Natural killer cell (primary cell): ENCODE measurements around the gene XPNPEP2. TPM values are rescaled to one million over a fixed set of nuclear protein-coding genes. Genes with fewer than 3 reads are reported as not detected.

Experiments used
- ATAC-seq, 3 donors: fragments of 150-1000 bp in 2 of 3; fragments of 200-7000 bp in 1 of 3; cut with Tn5 transposase; 1 replicate in 1 of 3; 2 replicates in 2 of 3; pipeline ENCODE4 v1.10.0; 2021; ENCODE audit warnings: mild to moderate bottlenecking in 2 of 3, moderate library complexity in 2 of 3
- DNase-seq, 2 donors: peaks; one replicate each; pipeline versions ENCODE4 v3.0.0 to v3.0.0-alpha.2; 2013 to 2021; ENCODE audit warnings: mixed read lengths in 1 of 2
- H3K27ac ChIP-seq: one replicate; pipeline ENCODE4 v1.5.1; 2013; ENCODE audit warnings: mild to moderate bottlenecking, low read length
- H3K27me3 ChIP-seq: one replicate; pipeline ENCODE4 v1.6.1; 2013; ENCODE audit warnings: low read length; ENCODE audit not compliant: control insufficient read depth, insufficient read depth
- H3K36me3 ChIP-seq: one replicate; pipeline ENCODE4 v1.6.1; 2013; ENCODE audit warnings: low read length; ENCODE audit not compliant: control insufficient read depth, insufficient read depth
- H3K4me1 ChIP-seq: one replicate; pipeline ENCODE4 v1.6.1; 2013; ENCODE audit warnings: low read length; ENCODE audit not compliant: control insufficient read depth, insufficient read depth
- H3K4me3 ChIP-seq: one replicate; pipeline ENCODE4 v1.5.1; 2013; ENCODE audit warnings: low read length
- H3K9me3 ChIP-seq: one replicate; pipeline ENCODE4 v1.6.1; 2013; ENCODE audit warnings: low read length; ENCODE audit not compliant: control insufficient read depth, insufficient read depth
- H3K27ac Mint-ChIP-seq, 2 donors: one replicate each; pipeline ENCODE4 v1.8.0; 2022; ENCODE audit warnings: mild to moderate bottlenecking in 2 of 2, mixed read lengths in 2 of 2, moderate library complexity in 1 of 2
- H3K27me3 Mint-ChIP-seq, 2 donors: one replicate each; pipeline ENCODE4 v1.8.0; 2022; ENCODE audit warnings: low read depth in 2 of 2, mixed read lengths in 2 of 2
- H3K36me3 Mint-ChIP-seq: one replicate; pipeline ENCODE4 v1.8.0; 2022; ENCODE audit warnings: mixed read lengths
- H3K4me1 Mint-ChIP-seq, 2 donors: one replicate each; pipeline ENCODE4 v1.8.0; 2022; ENCODE audit warnings: mixed read lengths in 2 of 2
- H3K4me3 Mint-ChIP-seq: one replicate; pipeline ENCODE4 v1.8.0; 2022; ENCODE audit warnings: mild to moderate bottlenecking, moderate library complexity, mixed read lengths
- H3K9me3 Mint-ChIP-seq, 2 donors: one replicate each; pipeline ENCODE4 v1.8.0; 2022; ENCODE audit warnings: mixed read lengths in 2 of 2
- WGBS: methylation state at CpG from one replicate; pipeline ENCODE4 v1.1.7; 2013; ENCODE audit warnings: missing lambda C conversion rate; ENCODE audit not compliant: insufficient coverage; 5-methylcytosine and 5-hydroxymethylcytosine counted together
- intact Hi-C: fragments of 100-400 bp; cut with micrococcal nuclease; formaldehyde crosslinking; loops from one replicate; pipeline ENCODE4 v1.14.2; 2022
- total RNA-seq, 4 donors: library from RNA; stranded (reverse); fragments of 120-200 nt in 1 of 4; gene quantifications; one replicate each; pipeline versions ENCODE4 v1.2.3 to v1.2.4, GENCODE V29; 2013 to 2022
- TF ChIP-seq, protein P1 (sequence below): fragments of 200-600 bp; IDR thresholded peaks from one replicate; pipeline ENCODE4 v1.8.0; 2022; ENCODE audit warnings: antibody characterized with exemption

The XPNPEP2 gene
- total RNA-seq, 3 donors from 2014 or later (not counting 1 experiment from before 2014, with no cell fraction given) = 0.96 to 2.6 (median 1.6) TPM

DNA sequence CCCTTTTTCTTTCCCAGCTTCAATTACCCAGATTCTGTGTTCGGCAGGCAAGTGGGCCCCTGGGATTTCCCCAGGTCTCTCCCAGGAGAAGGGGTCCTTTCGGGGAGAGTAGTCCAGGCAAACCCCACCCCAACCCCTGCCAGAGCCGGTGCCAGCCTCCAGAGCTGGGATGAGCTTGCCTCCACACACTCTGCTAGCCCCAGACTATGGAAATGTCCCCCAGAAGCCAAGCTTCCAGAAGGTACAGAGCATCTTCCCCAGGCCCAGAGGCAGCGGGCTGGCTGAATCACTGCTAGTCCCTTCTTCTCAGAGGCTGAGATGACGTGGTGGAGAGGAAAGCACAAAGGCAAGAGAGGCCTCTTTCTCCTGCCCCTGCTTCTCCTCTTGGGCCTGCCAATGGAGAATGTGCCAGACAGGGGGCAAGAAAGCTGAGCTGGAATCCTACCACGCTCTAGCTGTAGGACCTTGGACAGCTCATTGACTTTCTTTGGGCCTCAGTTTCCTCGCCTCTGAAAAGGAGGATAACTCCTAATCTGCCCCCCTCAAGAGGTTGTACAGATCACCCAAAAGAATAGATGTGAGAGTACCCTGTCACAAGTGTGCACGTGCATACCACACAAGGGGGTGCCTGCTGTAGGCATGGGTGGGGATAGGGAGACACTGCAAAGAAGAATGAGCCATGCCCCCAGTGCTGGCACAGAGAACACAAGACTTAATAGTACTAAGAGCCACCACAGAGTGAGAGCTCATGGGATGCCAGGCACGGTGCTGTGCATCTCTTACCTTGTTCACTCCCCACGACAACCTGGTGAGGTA, 43.1 kb downstream of the XPNPEP2 start:
- Mint-ChIP-seq H3K36me3 (peaks cover 9% of the 10 kb centered on the region), H3K4me1 (peaks cover 65 to 69% of the 10 kb centered on the region in 2 donors), H3K4me3 (peak overlapping the region; percentile 67), H3K27ac (peak overlapping the region; percentile 86 to 98), H3K27me3 (no peaks in the 10 kb centered on the region), H3K9me3 (no peaks in the 10 kb centered on the region)
- TF ChIP-seq, protein P1, sequence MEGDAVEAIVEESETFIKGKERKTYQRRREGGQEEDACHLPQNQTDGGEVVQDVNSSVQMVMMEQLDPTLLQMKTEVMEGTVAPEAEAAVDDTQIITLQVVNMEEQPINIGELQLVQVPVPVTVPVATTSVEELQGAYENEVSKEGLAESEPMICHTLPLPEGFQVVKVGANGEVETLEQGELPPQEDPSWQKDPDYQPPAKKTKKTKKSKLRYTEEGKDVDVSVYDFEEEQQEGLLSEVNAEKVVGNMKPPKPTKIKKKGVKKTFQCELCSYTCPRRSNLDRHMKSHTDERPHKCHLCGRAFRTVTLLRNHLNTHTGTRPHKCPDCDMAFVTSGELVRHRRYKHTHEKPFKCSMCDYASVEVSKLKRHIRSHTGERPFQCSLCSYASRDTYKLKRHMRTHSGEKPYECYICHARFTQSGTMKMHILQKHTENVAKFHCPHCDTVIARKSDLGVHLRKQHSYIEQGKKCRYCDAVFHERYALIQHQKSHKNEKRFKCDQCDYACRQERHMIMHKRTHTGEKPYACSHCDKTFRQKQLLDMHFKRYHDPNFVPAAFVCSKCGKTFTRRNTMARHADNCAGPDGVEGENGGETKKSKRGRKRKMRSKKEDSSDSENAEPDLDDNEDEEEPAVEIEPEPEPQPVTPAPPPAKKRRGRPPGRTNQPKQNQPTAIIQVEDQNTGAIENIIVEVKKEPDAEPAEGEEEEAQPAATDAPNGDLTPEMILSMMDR = no peak
- Histone ChIP-seq H3K27me3 (no peaks in the 10 kb centered on the region), H3K4me1 (peaks cover 79% of the 10 kb centered on the region), H3K27ac (peak overlapping the region; percentile 92), H3K4me3 (peak overlapping the region; percentile 92), H3K36me3 (peaks cover 40% of the 10 kb centered on the region), H3K9me3 (no peaks in the 10 kb centered on the region)
- 7% methylated on average over 9 of the region's 10 CpGs for WGBS
- DNase-seq (peak in 1 of 2 donors; percentile 52), ATAC-seq (peak in 1 of 3 donors; percentile 6)
- intact Hi-C loops = loop anchor here (1.0 to 5.0 kb wide), 4 partner anchors 13 to 385 kb away; partner anchors contain the start of gene AIFM1

DNA sequence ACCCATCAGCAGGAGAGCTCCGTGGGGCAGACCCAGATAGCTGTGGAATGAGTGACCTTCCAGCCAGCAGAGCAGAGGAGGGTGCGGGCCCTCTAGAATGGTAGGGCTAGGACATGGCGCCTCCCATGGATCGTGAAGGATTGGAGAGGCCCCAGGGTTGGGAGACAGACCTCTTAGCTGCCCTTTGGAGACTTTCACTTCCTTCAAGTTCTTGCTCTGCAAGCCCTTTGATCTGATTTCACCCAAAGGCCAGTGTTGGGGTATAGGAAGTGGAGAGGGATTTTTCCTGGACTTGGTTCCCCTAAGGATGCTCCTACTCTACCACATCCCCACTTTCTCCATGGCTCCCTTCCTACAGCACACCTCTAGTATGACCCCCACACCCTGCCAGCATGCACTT, 43.9 kb downstream of the XPNPEP2 start:
- H3K4me3 Mint-ChIP-seq = peak overlapping the region; percentile 67

DNA sequence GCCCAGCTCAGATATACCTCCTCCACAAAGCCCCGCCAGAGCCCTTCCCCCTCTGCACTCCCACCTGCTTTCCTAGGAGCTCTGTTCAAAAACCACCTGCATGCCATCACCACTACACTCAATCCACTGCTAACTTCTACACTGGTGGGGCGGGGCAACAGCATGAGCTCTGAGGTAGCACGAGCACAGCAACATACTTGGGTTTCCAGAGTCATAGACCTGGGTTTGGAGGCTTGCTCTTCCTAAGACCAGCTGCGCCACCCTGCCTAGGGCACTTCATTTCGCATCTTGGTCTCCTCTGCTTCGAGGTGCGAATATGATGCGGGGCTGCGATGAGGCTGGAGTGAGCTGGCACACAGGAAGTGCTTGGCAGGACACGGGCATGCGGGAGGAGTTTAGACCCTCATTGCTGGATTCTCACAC, 44.5 kb downstream of the XPNPEP2 start:
- no peaks in the 10 kb centered on the region for H3K9me3 Mint-ChIP-seq
- peak overlapping the region; percentile 92 for H3K27ac ChIP-seq
- H3K36me3 Mint-ChIP-seq = peaks cover 9% of the 10 kb centered on the region
- TF ChIP-seq, protein P1 = no peak
- H3K27me3 Mint-ChIP-seq = no peaks in the 10 kb centered on the region
- DNase-seq (no peak), ATAC-seq (no peak)
- H3K27me3 ChIP-seq = no peaks in the 10 kb centered on the region
- WGBS = 18% methylated on average over 11 of the region's 11 CpGs
- no peaks in the 10 kb centered on the region for H3K9me3 ChIP-seq
- peak overlapping the region; percentile 67 for H3K4me3 Mint-ChIP-seq
- peak overlapping the region; percentile 92 for H3K4me3 ChIP-seq
- peaks cover 63 to 69% of the 10 kb centered on the region in 2 donors for H3K4me1 Mint-ChIP-seq
- intact Hi-C loops = loop anchor here (5.0 kb wide), 2 partner anchors 304 to 384 kb away; partner anchors contain the start of gene AIFM1
- peaks cover 79% of the 10 kb centered on the region for H3K4me1 ChIP-seq
- H3K36me3 ChIP-seq = peaks cover 53% of the 10 kb centered on the region
- peak overlapping the region; percentile 86 to 98 for H3K27ac Mint-ChIP-seq

More for the DNA sequence above, 43.9 kb downstream of the XPNPEP2 start:
- H3K4me1 ChIP-seq = peaks cover 79% of the 10 kb centered on the region
- H3K4me1 Mint-ChIP-seq = peaks cover 65 to 69% of the 10 kb centered on the region in 2 donors
- H3K36me3 ChIP-seq = peaks cover 48% of the 10 kb centered on the region
- DNase-seq = no peak
- H3K27me3 Mint-ChIP-seq = no peaks in the 10 kb centered on the region
- no peaks in the 10 kb centered on the region for H3K9me3 Mint-ChIP-seq
- H3K36me3 Mint-ChIP-seq = peaks cover 9% of the 10 kb centered on the region
- 9% methylated on average over 4 of the region's 4 CpGs for WGBS
- peak overlapping the region; percentile 92 for H3K27ac ChIP-seq
- peak overlapping the region; percentile 86 to 98 for H3K27ac Mint-ChIP-seq
- intact Hi-C loops = loop anchor here (5.0 kb wide), 2 partner anchors 305 to 385 kb away; partner anchors contain the start of gene AIFM1
- no peak for ATAC-seq
- H3K27me3 ChIP-seq = no peaks in the 10 kb centered on the region
- TF ChIP-seq, protein P1 = no peak
- peak overlapping the region; percentile 92 for H3K4me3 ChIP-seq
- H3K9me3 ChIP-seq = no peaks in the 10 kb centered on the region
